RWPE1 (cell line): ENCODE measurements around the gene E2F2.
"Not testable (repeated sequence)": the region's sequence is repeated elsewhere in the genome, so short reads cannot be mapped to it uniquely, and the experiment has no call there.

Experiments used
- CTCF ChIA-PET: fragments of 350-600 bp; sonication (Branson Sonifier 250); formaldehyde crosslinking; extraction: SDS; loops from one replicate; lab custom pipeline; 2021; lab: Yijun Ruan, JAX
- POLR2A ChIA-PET: fragments of 400-600 bp; formaldehyde crosslinking; extraction: SDS; loops from one replicate; lab custom pipeline; 2020; ENCODE audit warnings: antibody characterized with exemption; ENCODE audit not compliant: low non-redundant PET; lab: Yijun Ruan, JAX
- DNase-seq: peaks from one replicate; pipeline ENCODE4 v3.0.0; 2012; ENCODE audit warnings: low spot score
- H3K27ac ChIP-seq: fragments of 450-650 bp; 2 replicates; pipeline ENCODE4 v1.5.1; 2017
- CTCF ChIP-seq: fragments of 450-650 bp; conservative IDR thresholded peaks from 2 replicates; pipeline ENCODE4 v1.5.1; 2017; ENCODE audit warnings: low read depth, mild to moderate bottlenecking

Gene E2F2

GRCh38 chr1:23496490-23497181 is 34.4 kb downstream of the E2F2 start:
- no peak for DNase-seq
- H3K27ac ChIP-seq, result no peak overlapping the region
- ChIA-PET CTCF (interaction anchor here (0.5 to 2.7 kb wide), 31 partner anchors 10 to 376 kb away, joined by 3 to 39 read pairs (median 5); partner anchors contain the start of genes ID3 and TCEA3), POLR2A (no interaction called here)
- no peak for TF ChIP-seq CTCF

GRCh38 chr1:23494836-23495235 is 36.2 kb downstream of the E2F2 start:
- POLR2A ChIA-PET, DNase-seq, H3K27ac ChIP-seq: not testable (repeated sequence)
- CTCF ChIA-PET, result interaction anchor here (0.6 to 1.4 kb wide), 2 partner anchors 45 to 61 kb away, joined by 4 to 7 read pairs; no protein-coding TSS in a partner anchor

GRCh38 chr1:23492776-23493175 is 38.3 kb downstream of the E2F2 start:
- POLR2A ChIA-PET, DNase-seq, H3K27ac ChIP-seq, CTCF ChIA-PET: not testable (repeated sequence)

- no peak overlapping the region for H3K27ac ChIP-seq
- POLR2A ChIA-PET, result no interaction called here
- no peak for DNase-seq
- CTCF ChIA-PET, result no interaction called here
- no peak for TF ChIP-seq CTCF
These were observed 38.8 kb downstream of the E2F2 start for GRCh38 chr1:23492132-23492720.

- POLR2A ChIA-PET, result no interaction called here
- H3K27ac ChIP-seq, result no peak overlapping the region
- no peak for DNase-seq
- CTCF ChIA-PET, result interaction anchor here (0.6 kb wide), 1 partner anchor 412 kb away, joined by 4 read pairs; no protein-coding TSS in a partner anchor
- no peak for TF ChIP-seq CTCF
These were observed 41.2 kb downstream of the E2F2 start for GRCh38 chr1:23489842-23490241.

GRCh38 chr1:23485002-23485332 is 46.1 kb downstream of the E2F2 start:
- peak overlapping the region; percentile 86 for H3K27ac ChIP-seq
- ChIA-PET POLR2A (interaction anchor here (0.5 to 0.6 kb wide), 2 partner anchors 9 to 474 kb away, joined by 6 to 11 read pairs; no protein-coding TSS in a partner anchor), CTCF (interaction anchor here (0.9 to 1.7 kb wide), 4 partner anchors 12 to 153 kb away, joined by 3 to 7 read pairs (median 4); no protein-coding TSS in a partner anchor)
- no peak for TF ChIP-seq CTCF
- DNase-seq, result no peak

GRCh38 chr1:23484253-23485001 is 46.6 kb downstream of the E2F2 start:
- peak overlapping the region; percentile 86 for H3K27ac ChIP-seq

More at GRCh38 chr1:23484253-23485001, 46.6 kb downstream of the E2F2 start:
- DNase-seq, result peak; percentile 94
- ChIA-PET POLR2A (interaction anchor here (0.5 to 0.8 kb wide), 4 partner anchors 8 to 474 kb away, joined by 3 to 11 read pairs (median 4); no protein-coding TSS in a partner anchor), CTCF (interaction anchor here (0.5 to 1.8 kb wide), 6 partner anchors 12 to 153 kb away, joined by 3 to 7 read pairs (median 4); no protein-coding TSS in a partner anchor)
- TF ChIP-seq CTCF, result no peak
